HG03060 (cell line): ENCODE results near the gene CSNK1G3.
"Not testable (repeated sequence)": the region's sequence is repeated elsewhere in the genome, so short reads cannot be mapped to it uniquely, and the experiment has no call there.

Experiments used
- ATAC-seq: cut with Tn5 transposase; IDR thresholded peaks from one replicate; pipeline ENCODE4 v1.9.1; 2021; ENCODE audit warnings: low read depth, moderate number of reproducible peaks; ENCODE audit not compliant: unreplicated experiment

Gene CSNK1G3

DNA sequence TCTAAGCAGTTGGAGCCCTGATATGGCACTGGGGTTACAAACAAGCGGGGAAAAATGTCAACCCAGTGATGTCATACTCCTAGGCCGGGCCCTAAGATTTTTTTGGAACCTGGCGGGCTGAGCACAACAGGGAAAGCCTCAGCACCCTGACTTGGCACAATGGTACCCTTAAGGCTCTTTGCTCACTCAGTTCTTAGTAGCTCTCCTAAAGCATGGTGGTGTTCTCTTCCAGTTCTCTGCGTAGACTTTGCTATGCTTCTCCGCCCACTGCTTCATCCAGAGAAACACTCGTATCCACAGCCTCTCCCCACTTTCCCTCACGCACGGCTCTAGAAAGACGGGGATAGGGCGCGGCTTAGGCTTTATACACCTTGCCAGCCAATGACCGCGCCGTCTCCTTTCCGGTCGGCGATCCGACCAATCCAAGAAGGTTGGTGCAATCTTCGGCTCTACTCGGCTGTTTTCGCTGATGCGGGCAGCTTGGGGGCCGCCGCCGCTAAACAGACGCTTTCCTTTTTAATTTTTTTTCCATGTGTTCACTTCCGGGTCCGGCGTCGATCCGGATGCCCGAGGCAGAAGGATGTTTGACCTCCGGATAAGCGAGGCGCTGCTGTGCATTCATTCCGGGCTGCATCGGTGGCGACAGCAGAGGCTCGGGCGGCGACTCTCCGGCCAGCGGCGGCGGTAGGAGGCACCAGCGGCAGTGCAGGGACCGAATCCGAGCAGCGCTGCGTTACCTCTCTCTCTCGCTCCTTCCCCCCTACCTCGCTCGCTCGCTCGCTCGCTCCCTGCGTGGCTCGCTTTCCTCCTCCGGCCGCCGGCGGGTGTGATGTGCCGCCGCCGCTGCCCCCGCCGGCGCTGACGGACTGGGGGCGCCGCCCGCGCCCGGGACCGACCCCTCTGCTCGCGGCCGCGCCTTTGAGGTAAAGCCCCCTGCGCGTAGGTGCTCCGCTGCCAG lies at the start of gene CSNK1G3:
CSNK1G3 (plus strand) TSS at position 530 of the 958 bp plus-strand sequence. CDS start 33,487 bp downstream, outside the sequence.
- peak; percentile 91 for ATAC-seq

DNA sequence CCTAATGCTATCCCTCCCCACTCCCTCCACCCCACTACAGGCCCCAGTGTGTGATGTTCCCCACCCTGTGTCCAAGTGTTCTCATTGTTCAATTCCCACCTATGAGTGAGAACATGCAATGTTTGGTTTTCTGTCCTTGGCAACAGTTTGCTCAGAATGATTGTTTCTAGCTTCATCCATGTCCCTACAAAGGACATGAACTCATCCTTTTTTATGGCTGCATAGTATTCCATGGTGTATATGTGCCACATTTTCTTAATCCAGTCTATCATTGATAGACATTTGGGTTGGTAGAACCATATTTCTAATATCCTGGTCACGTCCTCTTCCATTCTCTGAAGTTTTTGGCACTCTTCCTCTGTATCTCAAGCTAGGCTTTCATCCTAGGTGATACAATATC lies 45.1 kb upstream of the CSNK1G3 start:
- not testable (repeated sequence) for ATAC-seq

DNA sequence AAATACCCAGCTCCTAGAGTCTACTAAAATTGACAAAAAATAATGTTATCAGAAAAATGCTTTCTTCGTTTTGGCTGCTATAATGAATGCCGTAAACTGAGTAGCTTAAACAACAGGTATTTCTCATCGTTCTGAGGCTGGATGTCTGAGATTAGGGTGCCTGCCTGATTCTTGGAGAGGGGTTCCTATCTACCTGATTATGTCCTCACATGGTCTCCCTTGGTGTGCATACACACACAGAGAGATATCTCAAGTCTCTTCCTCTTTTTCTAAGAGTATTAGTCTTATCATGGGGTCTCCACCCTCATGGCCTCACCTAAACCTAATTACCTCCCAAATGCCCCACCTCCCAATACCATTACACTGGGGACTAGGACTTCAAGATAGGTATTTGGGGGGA lies 40.6 kb upstream of the CSNK1G3 start:
- no peak for ATAC-seq

DNA sequence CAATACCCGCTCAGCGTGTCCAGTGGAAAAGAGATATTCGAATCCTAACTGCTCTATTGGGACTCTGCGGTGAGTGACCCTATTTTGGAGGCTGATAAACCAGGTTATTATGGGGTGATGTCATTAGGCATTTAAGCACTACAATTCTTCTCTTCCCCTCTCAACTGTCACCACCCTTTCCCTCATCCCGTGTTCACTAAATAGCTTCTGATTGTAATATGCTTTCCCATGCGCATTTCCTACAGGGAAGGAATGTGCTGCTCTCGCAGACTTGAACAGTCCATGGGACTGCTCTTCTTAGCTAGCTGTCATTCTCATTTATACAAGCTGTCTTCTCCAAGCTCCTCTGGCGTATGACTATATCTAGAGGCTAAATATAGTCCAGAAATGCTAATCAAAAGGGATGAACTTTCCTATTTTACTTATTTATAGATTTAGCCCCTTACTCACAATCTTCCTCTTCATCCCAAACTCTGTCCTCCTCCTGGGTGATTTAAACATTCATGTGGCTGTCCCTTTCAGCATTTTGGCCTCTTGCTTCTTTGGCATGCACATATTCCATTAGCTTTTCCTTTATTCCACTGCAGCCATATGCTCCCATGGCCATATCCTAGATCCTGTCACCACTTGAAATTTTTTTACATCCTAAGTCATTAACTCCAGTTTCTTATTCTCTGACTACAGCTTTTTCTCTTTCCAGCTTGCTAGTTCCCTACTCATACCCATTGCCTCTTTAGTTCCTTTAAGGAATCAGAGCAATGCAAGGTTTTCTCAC lies 39.6 kb upstream of the CSNK1G3 start:
- ATAC-seq, result no peak

DNA sequence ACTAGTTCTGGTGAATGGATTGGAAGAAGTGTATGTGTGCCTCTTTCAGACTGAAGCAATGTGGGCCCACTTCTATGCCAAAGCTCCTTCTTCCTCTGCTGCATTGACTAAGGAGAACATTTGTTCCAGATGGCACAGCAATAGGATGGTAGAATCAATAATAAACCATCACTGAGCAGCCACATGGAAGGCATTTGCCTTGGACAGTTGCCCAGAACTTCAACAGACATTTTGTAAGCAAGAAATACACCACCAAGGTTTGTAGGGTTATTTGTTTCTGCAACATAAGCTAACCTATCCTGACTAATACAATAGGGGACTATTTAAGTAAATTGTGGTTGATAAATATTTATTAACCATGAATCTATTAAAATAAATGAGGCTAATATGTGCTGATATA lies 37.7 kb upstream of the CSNK1G3 start:
- ATAC-seq, result no peak

DNA sequence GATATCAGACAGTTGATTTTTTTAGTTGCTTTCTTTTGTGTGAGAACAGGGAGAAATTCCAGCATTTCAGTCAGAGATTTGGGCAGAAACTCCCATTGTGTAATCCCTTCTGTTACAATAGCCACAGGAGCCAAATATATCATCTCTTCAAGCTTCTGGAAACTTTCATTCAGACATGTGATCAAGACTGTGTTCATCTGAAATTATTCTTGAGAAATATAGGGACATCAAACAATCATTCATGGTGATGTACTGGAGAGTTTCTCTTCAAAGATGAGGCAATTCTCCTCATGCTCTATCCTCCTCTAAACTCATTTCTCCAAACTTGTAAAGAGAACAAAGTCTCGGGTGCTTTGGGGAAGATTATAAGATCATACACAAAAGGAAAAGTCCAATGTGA lies 35.2 kb upstream of the CSNK1G3 start:
- no peak for ATAC-seq

DNA sequence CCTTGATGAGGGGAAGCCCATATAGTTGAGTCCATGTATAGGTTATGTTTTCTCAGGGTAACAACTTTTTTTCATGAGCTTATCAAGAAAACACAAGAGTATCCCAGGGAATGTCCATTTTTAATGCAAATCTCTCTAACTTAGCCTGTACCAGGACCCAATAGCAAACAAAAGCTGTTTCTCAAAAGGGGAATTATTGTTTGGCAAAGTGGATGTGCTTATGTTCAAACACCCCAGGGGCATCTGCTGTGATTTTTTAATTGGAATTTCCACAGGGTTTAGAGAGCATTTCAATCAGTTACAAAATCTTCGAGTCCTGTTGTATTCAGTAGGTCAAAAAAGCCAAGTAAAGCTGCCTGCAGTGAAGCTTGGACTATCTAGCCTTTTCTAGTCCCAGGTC lies 33.4 kb upstream of the CSNK1G3 start:
- ATAC-seq, result no peak

DNA sequence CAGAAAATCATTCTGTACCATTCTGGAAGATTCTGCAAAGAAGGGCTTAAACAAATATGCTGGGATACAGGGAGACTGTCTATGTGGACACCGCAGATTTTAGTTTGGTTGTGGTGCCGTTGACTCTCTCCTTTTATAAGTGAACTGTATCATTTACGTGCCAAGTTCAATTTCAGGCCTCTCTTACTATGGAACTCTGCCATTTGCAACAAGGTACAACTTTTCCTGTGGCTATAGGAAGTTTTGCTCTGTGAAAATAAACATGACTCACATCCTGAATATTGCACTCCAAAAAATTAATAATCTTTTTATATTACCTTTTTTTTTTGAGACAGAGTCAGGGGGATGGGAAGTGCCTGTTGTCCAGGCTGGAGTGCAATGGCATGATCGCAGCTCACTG lies 29.7 kb upstream of the CSNK1G3 start:
- ATAC-seq, result no peak

DNA sequence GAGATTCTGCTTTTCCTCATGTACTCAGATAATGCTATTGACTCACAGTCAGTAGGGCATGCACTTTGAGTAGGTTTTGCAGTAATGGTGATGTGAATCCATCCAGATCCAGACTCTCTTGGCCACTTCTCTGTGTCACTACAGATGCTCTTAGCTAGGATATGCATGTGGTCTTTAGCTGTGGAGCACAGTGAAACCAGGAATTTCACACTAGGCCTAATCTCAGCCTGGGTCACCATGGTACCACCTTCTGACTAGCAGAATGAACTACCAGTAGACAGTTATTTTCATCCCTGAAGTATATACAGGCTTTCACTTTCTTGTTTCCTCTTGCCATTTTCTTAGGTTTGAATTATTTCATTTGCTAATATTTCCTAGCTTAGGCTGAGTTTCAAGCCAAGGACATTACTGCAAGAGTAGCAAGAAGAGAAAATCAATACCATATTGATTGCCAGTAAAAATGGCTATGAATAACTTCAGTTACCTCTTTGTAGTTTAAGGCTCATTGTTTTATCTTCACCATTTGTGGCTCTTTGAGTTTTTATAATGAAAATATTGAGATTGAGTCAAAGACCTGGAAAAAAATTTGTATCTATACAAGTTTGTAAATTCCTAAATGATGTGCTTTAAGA lies 28.4 kb upstream of the CSNK1G3 start:
- ATAC-seq, result no peak

DNA sequence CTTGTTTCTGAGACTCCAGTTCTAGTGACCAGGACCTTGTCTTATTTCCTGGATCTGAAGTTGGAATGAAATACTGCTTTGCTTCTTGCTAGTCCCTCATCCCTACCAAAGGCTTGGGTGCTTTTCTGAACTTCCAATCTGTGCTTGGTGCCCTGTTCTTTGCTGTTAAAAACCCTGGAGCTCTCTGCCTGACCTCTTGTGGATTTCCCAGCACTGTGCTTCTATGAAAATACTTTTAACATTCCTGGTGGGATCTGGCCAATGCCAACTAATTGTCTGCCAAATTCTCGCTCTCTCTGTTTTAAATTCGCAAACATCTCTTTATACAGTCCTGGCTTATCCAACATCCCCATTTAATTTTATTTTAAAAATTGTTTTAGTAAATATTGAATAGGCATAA lies 26.7 kb upstream of the CSNK1G3 start:
- no peak for ATAC-seq

DNA sequence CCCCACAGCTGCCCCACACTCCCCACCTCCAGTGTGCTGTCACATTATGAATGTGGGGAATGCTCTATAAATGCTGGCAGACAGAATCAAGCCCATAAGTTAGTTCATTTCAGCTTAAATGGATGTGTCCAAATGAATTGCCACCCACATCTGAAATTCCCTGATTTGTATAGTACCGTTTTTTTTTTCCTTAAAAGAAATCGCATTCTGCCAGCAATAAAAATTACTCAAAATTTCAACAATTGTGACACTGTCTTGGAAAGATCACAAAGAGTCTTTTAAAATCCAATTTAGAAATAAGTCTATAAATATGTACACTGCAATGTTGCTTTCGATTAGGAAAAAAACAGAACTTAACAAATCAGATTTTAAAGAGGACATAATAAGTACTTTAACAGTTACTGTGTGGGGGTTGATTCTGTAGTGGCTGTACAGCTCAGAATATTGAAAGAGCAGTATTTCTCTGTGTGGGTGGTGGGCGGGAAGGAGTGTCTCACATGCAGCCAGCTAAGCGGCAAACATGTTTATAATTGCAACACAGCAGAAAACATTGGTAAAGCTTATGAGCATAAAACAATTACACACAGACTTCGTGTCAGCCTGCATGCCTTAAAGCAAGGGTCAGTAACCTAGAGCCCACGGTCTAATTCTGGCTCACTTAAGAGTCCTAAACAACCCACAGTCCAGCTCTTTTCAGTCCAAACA lies 24.9 kb upstream of the CSNK1G3 start:
- ATAC-seq, result no peak

DNA sequence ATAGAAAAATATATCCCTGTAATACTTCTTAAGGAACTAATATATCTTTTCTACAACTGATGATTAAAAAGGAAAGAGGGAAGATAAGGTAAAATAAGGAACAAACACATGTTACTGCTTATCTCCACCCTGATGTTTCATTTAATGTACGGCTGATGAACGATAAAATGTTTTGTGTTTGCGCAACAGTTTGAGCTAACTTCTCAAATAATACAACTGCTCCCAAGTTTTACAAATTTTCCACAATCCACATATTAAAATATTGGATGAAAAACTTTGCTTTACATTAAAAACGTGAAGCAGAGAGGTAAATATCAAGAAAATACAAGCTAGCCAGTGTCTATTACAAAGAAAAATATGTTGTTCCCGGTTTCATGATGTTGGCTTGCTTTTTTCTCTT lies 21.0 kb upstream of the CSNK1G3 start:
- ATAC-seq, result no peak

DNA sequence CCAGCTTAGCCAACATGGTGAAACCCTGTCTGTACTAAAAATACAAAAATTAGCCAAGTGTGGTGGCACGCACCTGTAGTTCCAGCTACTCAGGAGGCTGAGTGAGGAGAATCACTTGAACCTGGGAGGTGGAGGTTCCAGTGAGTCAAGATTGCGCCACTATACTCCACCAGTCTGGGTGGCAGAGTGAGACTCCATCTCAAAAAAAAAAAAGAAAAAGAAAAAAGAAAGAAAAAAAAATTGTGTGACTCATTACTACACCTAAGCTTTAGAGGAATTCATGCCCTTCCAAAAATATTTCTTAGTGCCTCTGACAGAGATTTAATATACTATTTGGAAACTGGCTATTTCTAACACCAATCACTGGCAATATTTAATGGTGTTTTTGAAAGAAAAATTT lies 16.8 kb upstream of the CSNK1G3 start:
- not testable (repeated sequence) for ATAC-seq

DNA sequence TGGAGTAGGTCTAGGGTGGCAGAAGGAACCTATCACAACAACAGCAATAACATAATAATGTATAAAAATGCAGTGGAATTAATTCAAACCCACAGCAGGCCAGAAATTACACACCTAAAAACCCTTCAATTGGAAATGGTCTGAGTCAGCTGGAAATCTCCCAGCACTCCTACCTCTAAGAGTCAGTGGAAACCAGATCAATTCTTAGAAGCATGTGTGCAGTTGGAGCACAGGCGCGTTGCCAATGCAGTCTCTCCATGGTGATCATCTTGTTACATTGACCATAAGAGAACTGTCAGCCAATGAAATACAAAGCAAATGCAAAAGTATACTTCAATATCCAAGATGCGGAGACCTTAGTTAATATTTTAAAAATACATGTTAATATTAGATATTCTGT lies 15.1 kb upstream of the CSNK1G3 start:
- ATAC-seq, result no peak

DNA sequence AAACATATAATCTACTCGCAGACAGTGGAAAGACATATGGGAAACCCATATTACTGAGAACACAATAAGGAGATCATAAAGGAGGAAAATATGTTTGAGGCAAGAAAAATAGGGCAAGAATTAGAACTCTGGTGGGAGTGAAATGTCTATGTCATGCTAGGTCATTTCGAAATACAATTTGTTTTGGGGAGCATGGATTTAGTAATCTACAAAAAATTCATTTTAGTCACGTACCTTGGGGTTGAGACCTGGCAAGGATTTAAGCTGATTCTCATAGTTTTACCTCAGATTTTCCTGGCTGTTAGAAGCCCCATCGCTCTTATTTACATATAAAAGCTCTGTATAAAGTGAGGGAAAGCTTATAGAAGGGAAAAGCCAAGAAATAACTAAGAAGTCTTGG lies 11.5 kb upstream of the CSNK1G3 start:
- no peak for ATAC-seq

DNA sequence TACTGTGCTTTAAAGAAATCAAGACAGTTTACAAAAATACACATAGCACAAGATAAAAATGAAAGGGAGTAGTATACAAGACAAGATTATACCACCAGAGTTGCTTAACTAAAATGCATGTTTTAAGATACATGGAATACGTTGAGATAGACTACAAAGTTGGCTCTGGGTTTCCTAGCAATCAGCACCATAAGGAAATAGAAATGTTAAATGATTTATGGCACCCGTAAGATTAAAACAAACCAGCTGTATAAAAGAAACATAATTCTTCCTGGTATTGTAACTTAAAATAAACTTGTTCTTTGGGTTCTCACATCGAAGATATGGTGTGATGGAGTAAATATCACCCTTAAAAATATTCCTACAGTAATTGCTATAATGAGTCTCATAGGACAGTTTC lies 9.9 kb upstream of the CSNK1G3 start:
- no peak for ATAC-seq

DNA sequence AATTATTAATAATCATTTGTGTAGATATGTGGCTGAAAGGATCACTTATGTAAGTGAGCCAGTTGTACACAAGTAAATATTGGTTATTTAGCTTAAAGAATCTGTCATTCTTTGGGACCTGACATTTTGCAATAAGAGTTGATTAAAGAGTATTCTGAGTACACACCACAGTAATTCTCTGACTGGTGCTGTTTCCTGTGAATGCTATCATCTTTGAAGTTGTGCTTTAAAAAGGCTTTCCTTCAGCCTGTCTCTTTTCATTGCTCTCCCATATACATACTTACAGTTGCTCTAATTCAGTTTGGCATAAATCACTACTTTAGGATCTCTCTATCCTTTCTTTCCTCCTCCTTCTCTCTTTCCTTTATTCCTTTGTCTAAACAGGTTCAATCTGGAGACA lies 8.7 kb upstream of the CSNK1G3 start:
- no peak for ATAC-seq

DNA sequence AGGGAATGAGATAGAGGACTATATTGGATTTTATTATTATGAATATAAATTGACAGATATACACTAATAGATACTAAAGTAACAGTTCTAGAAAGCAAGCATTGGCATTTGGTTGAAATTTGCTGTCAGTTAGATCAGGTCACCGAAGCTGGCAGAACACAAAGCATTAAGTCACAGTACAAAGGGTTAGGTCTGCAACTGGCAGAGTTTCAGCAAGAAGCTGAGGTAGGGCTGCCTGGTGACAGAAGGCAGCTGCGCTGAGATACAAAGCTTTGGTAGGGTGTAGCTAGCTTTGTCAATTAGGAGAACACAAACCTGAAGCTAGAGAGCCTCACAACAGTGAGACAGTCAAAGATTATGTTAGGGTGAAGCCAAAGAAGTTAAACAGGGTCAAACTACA lies 6.3 kb upstream of the CSNK1G3 start:
- ATAC-seq, result no peak

DNA sequence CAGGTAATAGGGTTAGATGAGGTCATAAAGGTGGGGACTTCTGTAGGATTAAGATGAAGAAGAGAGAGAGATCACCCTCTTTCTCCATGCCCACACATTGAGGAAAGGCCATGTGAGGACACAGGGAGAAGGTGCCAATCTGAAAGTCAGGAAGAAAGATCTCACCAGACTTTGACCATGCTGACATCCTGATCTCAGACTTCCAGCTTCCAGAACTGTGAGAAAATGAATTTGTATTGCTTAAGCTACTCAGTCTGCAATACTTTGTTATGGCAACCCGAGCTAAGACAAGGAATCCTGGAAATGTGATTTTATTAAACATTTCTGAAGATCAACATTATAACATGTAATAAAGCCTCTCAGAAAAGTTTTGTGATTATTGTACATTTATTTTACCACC lies 3.5 kb upstream of the CSNK1G3 start:
- ATAC-seq, result no peak

DNA sequence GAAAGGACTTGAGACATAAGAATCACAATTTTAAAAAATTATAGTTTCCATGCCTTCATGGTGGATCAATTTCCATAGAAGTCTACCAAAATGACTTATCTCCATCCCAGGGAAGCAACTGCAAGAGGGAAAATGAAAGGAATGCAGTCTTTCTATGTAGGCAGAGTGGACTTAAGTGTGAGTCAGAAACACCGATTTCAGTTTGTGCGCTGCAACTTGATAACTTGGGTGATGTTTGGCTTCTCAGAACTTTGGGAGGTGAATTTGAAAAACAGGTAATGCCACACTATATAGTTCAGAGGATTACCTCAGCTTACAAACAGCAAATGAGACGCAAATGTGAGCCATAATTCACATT lies 708 bp upstream of the CSNK1G3 start:
- no peak for ATAC-seq
